Vagina (tissue), 2 donors: Measurements from ENCODE around the gene NFIX.

Experiments
- CTCF ChIP-seq, 3 experiments: fragments of 450-650 bp in 2 of 3; fragments of 200-600 bp in 1 of 3; sonication (generic) in 1 of 3; IDR thresholded peaks; one replicate each; pipeline ENCODE4 v1.5.1; 2017 to 2019; ENCODE audit warnings: antibody characterized with exemption in 3 of 3, mild to moderate bottlenecking in 2 of 3, moderate library complexity in 2 of 3
- POLR2A ChIP-seq, 2 donors: fragments of 450-650 bp; IDR thresholded peaks; one replicate each; pipeline ENCODE4 v1.6.1; 2017; ENCODE audit warnings: antibody characterized with exemption in 2 of 2, mild to moderate bottlenecking in 2 of 2, moderate library complexity in 2 of 2
- POLR2AphosphoS5 ChIP-seq, 2 donors: sonication (generic); formaldehyde crosslinking; IDR thresholded peaks; one replicate each; pipeline ENCODE4 v1.9.0; 2017; ENCODE audit warnings: antibody characterized with exemption in 2 of 2, mild to moderate bottlenecking in 2 of 2, low read depth in 1 of 2; ENCODE audit not compliant: insufficient read depth in 1 of 2

- no peak for TF ChIP-seq POLR2AphosphoS5 (IDR thresholded peaks at IDR 0.05; ENCODE audit: insufficient read depth in 1 of 2, low read depth in 1 of 2)
- no peak for TF ChIP-seq CTCF (IDR thresholded peaks at IDR 0.05)
- TF ChIP-seq POLR2A (IDR thresholded peaks at IDR 0.05) = no peak
Measured at GRCh38 chr19:13135068-13136062, 140.1 kb downstream of the NFIX start.
